Thoracic aorta (tissue), 2 donors: ENCODE measurements around the gene EHMT1. TPM values are rescaled to one million over a fixed set of nuclear protein-coding genes. Genes with fewer than 3 reads are reported as not detected.

Experiments used
- ATAC-seq: fragments of 150-250 bp; one replicate; pipeline ENCODE4 v1.8.0; 2017; ENCODE audit warnings: low read depth; ENCODE audit not compliant: insufficient number of reproducible peaks, low FRiP score
- DNase-seq: peaks from one replicate; pipeline ENCODE4 v3.0.0-alpha.2; 2020; ENCODE audit warnings: low spot score
- H3K27ac ChIP-seq, 2 donors: fragments of 200-600 bp; sonication (generic); 1 replicate in 1 of 2; 2 replicates in 1 of 2; pipeline ENCODE4 v1.5.1; 2016; ENCODE audit warnings: mild to moderate bottlenecking in 2 of 2, moderate library complexity in 2 of 2
- H3K27me3 ChIP-seq: fragments of 200-600 bp; sonication (generic); replicated peaks from 2 replicates; pipeline ENCODE4 v1.6.0; 2016; ENCODE audit warnings: mild to moderate bottlenecking; ENCODE audit not compliant: insufficient read depth
- H3K36me3 ChIP-seq: fragments of 200-600 bp; sonication (generic); one replicate; pipeline ENCODE4 v1.5.1; 2016
- H3K4me1 ChIP-seq, 2 donors: fragments of 200-600 bp; sonication (generic); 1 replicate in 1 of 2; 2 replicates in 1 of 2; pipeline versions ENCODE4 v1.5.1 to v1.6.0; 2016; ENCODE audit warnings: low read depth in 2 of 2, mild to moderate bottlenecking in 1 of 2; ENCODE audit not compliant: control insufficient read depth in 1 of 2
- H3K4me3 ChIP-seq: fragments of 200-600 bp; sonication (generic); 2 replicates; pipeline ENCODE4 v1.5.1; 2016; ENCODE audit warnings: mild to moderate bottlenecking
- H3K9me3 ChIP-seq: fragments of 200-600 bp; sonication (generic); 2 replicates; pipeline ENCODE4 v1.5.1; 2016
- total RNA-seq, 2 donors: library from RNA; depleted of rRNA; stranded (reverse); fragments of >200 nt; gene quantifications; one replicate each; pipeline versions ENCODE4 v1.1.0 to v1.2.3, GENCODE V29; 2016
- TF ChIP-seq, protein P1 (sequence below): fragments of 200-600 bp; sonication (generic); IDR thresholded peaks from one replicate; pipeline ENCODE4 v1.5.1; 2019; ENCODE audit warnings: antibody characterized with exemption

EHMT1 gene
- total RNA-seq, 2 donors from 2014 or later = 67.6 to 150 TPM

DNA sequence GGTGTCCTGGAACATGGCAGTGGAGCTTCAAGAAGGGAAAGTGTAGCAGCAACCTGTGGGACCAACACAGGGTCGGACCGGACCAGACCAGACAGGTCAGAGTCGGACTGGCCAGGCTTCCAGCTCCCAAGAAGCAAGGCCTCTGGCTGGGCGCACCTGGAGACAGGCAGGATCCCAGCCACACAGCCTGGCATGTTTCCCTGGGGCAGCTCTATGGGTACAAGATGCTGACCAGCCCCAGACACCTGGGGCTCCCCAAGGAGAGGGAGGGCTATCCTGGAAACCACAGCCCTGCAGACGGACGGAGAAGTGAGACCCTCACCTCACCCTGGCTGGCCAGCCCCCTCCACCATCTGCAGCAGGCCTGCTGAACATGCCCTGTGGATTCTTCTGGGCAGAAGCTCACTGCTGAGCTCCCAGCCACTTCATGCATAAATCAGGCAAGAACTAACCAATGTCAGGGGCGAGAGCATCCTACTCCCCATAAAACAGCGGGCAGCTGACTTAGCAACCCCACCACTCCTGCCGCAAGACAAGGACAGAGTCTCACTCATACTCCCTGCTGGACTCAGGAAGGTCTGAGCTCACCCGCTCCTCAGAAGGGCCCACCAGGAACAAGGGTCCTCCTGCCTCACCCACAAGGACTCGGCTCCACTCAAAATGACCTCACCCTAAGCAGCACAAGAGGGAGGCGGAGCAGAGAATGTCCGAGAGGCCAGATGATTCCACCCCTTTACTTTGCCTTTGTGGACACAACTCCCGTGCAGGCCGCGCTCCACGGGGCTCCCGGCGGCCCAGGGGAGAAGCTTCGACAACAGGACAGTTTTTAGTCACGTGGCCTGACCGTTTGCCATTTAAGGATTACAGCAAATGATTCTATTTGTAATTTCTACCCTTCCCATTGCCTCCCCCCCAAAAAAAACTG lies 37.2 kb upstream of the EHMT1 start:
- Histone ChIP-seq H3K4me3 (no peak overlapping the region), H3K27ac (no peak overlapping the region), H3K27me3 (no peaks in the 10 kb centered on the region), H3K36me3 (peaks cover 10% of the 10 kb centered on the region), H3K4me1 (peaks cover 11 to 26% of the 10 kb centered on the region in 2 donors), H3K9me3 (no peaks in the 10 kb centered on the region)
- ATAC-seq (no peak), DNase-seq (no peak)
- TF ChIP-seq, protein P1, sequence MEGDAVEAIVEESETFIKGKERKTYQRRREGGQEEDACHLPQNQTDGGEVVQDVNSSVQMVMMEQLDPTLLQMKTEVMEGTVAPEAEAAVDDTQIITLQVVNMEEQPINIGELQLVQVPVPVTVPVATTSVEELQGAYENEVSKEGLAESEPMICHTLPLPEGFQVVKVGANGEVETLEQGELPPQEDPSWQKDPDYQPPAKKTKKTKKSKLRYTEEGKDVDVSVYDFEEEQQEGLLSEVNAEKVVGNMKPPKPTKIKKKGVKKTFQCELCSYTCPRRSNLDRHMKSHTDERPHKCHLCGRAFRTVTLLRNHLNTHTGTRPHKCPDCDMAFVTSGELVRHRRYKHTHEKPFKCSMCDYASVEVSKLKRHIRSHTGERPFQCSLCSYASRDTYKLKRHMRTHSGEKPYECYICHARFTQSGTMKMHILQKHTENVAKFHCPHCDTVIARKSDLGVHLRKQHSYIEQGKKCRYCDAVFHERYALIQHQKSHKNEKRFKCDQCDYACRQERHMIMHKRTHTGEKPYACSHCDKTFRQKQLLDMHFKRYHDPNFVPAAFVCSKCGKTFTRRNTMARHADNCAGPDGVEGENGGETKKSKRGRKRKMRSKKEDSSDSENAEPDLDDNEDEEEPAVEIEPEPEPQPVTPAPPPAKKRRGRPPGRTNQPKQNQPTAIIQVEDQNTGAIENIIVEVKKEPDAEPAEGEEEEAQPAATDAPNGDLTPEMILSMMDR = no peak

GRCh38 chr9:137582286-137582860 lies 36.4 kb upstream of the EHMT1 start:
- TF ChIP-seq, protein P1 = no peak
- H3K4me1 ChIP-seq = peaks cover 7 to 20% of the 10 kb centered on the region in 2 donors
- H3K36me3 ChIP-seq = peaks cover 17% of the 10 kb centered on the region
- DNase-seq = no peak
- H3K27me3 ChIP-seq = no peaks in the 10 kb centered on the region
- no peak overlapping the region for H3K4me3 ChIP-seq
- no peak overlapping the region for H3K27ac ChIP-seq
- ATAC-seq = no peak
- H3K9me3 ChIP-seq = no peaks in the 10 kb centered on the region

DNA sequence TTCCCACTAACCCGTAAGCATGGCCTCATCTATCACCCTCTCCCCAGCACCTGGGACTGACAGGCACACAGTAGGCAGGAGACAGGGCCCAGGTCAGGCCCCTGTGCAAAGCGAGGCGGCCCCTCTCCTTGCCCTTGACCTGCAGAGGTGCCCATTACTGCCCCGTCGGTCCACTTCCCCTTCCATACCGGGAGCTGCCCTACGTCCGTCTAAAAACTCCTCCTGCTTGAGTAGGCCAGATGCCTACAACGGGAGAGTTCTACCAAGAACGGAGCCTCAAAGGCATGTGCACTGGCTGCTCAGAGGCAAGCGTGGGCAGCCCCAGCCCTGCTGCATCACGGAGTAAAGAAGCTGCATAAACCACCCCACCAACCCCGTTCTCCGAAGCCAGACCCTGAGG lies 35.5 kb upstream of the EHMT1 start:
- DNase-seq (no peak), ATAC-seq (no peak)
- Histone ChIP-seq H3K4me3 (no peak overlapping the region), H3K27ac (no peak overlapping the region), H3K9me3 (no peaks in the 10 kb centered on the region), H3K27me3 (no peaks in the 10 kb centered on the region), H3K4me1 (peaks cover 0 to 10% of the 10 kb centered on the region in 2 donors), H3K36me3 (peaks cover 25% of the 10 kb centered on the region)
- TF ChIP-seq, protein P1 = no peak

GRCh38 chr9:137583957-137584356 lies 34.8 kb upstream of the EHMT1 start:
- no peak for DNase-seq
- no peak for ATAC-seq
- TF ChIP-seq, protein P1 = no peak
- no peaks in the 10 kb centered on the region for H3K27me3 ChIP-seq
- H3K4me3 ChIP-seq = no peak overlapping the region
- H3K9me3 ChIP-seq = no peaks in the 10 kb centered on the region
- peaks cover 25% of the 10 kb centered on the region for H3K36me3 ChIP-seq
- peaks cover 0 to 11% of the 10 kb centered on the region in 2 donors for H3K4me1 ChIP-seq
- H3K27ac ChIP-seq = no peak overlapping the region

- Histone ChIP-seq H3K36me3 (peaks cover 25% of the 10 kb centered on the region), H3K27me3 (no peaks in the 10 kb centered on the region), H3K4me3 (no peak overlapping the region), H3K27ac (no peak overlapping the region), H3K9me3 (no peaks in the 10 kb centered on the region), H3K4me1 (peaks cover 9 to 14% of the 10 kb centered on the region in 2 donors)
- TF ChIP-seq, protein P1 = no peak
- no peak for ATAC-seq
- DNase-seq = no peak
Measured at GRCh38 chr9:137586854-137587253, 32.0 kb upstream of the EHMT1 start.
